HG03039 (cell line): ENCODE measurements around the gene NSG1.
"Not testable (repeated sequence)": the region's sequence is repeated elsewhere in the genome, so short reads cannot be mapped to it uniquely, and the experiment has no call there.

Source experiments
- ATAC-seq: cut with Tn5 transposase; IDR thresholded peaks from one replicate; pipeline ENCODE4 v1.9.1; 2021; ENCODE audit warnings: mild to moderate bottlenecking, moderate library complexity; ENCODE audit not compliant: unreplicated experiment

Gene NSG1

DNA sequence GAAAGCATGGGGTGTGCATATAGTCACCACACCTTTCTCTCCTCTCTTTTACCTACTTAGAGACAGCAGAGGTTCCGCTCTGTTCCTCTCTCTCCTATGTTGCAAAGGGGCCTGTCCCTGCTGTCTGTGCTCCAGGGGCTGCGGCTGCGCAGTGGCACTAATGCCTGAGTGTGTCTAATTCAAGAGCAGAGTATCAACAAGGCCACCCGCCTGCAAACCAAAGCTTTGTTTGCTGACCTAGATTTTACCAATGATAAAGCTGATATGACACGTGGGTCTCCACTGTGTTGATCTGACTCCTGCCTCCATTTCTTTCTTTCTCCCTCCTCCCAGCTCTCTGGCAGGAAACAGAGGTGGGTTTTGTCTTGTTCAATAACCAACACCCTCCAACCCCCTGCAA lies 74.9 kb downstream of the NSG1 start:
- ATAC-seq = no peak

DNA sequence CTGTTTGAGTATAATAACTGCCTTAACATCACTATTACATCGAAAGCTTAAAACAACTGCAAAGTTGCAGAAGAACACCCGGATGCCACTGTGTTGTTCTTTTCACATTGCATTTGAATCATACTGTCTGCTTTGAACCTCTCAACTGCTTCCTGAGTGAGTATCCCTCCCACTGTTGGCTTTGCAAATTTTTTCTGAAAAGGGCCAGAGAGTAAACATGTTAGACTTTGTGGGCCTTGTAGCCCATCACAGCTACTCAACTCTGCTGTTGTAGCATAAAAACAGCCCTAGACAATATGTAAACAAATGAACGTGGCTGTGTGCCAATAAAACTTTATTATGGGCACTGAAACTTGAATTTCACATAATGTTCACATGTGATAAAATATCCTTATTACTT lies 76.1 kb downstream of the NSG1 start:
- no peak for ATAC-seq

GRCh38 chr4:4465238-4465637 lies 78.3 kb downstream of the NSG1 start:
- ATAC-seq = not testable (repeated sequence)
